Measurements from ENCODE around the gene B4GALT2.

GRCh38 chr1:43936431-43937151 is 42.4 kb upstream of the B4GALT2 start:
- TF ChIP-seq CTCF (conservative IDR thresholded peaks at IDR 0.05) (peak; percentile 54), ZFX (IDR thresholded peaks at IDR 0.05) (0 out of 2 replicates have a peak, but pooled peaks have one; percentile 50)

All from C4-2B (cell line).